ENCODE measurements around the gene MMP19. TPM values are rescaled to one million over a fixed set of nuclear protein-coding genes. Genes with fewer than 3 reads are reported as not detected.
A peak's percentile ranks its signal among the peaks of the same experiment; 100 is the strongest.

Gene MMP19
- total and polyA plus RNA-seq, 10 donors, result 7.9 to 100 (median 55.8) TPM

- intact Hi-C loops (cut with DNase I; ENCODE audit: low total_unique reads), result no loop called here
- H3K27me3 ChIP-seq (replicated peaks in 1 of 7), result no peaks in the 10 kb centered on the region
- 87 to 93% (median 91%) methylated on average over 4 of the region's 4 CpGs for WGBS, 5 donors
- peak overlapping the region in 4 of 8 donors; percentile 78 to 85 (median 82) for H3K27ac ChIP-seq
- no peak overlapping the region for H3K4me3 ChIP-seq
- no peak for DNase-seq
- no peaks in the 10 kb centered on the region for H3K9me3 ChIP-seq
- peaks cover 0 to 42% (median 8%) of the 10 kb centered on the region in 6 donors for H3K4me1 ChIP-seq
- peaks cover 0 to 13% (median 0%) of the 10 kb centered on the region in 6 donors for H3K36me3 ChIP-seq
- TF ChIP-seq POLR2AphosphoS5 (IDR thresholded peaks at IDR 0.05) (no peak), CTCF (IDR thresholded peaks at IDR 0.05 in 8 of 11, conservative IDR thresholded peaks at IDR 0.05 in 3 of 11) (no peak), POLR2A (IDR thresholded peaks at IDR 0.05) (no peak)
Measured at GRCh38 chr12:55843431-55843830, 695 bp upstream of the MMP19 start.

DNA sequence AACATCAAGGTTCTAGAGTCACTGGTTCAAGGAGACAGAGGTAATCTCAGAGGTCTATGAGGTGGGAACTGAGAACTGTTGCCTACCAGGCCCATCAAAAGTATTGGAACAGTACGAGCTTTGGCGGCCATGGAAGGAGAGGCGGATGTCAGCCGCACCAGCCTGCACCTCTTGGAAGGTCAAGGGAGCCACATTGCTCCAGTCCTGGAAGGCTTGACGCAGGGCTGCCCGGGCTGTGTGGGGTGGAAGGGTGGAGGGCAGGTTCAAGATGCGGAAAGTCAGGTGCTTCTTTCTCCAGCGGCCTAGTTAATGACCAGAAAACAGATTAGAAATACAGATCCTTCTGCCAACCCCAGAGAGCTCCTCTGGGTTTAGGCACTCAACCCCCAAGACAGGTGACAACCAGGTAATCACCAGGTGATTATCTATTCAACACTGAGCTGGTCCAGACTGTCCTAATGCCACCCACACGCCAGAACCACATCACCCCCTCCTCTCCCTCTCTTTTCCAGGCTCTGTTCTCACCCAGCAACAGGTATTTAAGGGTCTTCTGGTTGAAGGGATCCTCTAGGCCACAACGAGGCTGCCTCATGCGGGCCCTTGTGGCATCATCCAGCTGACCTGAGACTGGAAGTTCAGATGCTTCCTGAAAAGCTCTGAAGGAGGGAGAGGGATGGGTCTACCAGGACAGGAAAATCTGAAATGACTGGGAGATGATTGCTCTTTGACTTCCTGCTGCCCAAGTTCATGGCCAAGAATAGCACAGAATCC is 2.0 kb downstream of the MMP19 start:
- H3K27ac ChIP-seq, result peak overlapping the region in 3 of 8 donors; percentile 1 to 85 (median 78)

DNA sequence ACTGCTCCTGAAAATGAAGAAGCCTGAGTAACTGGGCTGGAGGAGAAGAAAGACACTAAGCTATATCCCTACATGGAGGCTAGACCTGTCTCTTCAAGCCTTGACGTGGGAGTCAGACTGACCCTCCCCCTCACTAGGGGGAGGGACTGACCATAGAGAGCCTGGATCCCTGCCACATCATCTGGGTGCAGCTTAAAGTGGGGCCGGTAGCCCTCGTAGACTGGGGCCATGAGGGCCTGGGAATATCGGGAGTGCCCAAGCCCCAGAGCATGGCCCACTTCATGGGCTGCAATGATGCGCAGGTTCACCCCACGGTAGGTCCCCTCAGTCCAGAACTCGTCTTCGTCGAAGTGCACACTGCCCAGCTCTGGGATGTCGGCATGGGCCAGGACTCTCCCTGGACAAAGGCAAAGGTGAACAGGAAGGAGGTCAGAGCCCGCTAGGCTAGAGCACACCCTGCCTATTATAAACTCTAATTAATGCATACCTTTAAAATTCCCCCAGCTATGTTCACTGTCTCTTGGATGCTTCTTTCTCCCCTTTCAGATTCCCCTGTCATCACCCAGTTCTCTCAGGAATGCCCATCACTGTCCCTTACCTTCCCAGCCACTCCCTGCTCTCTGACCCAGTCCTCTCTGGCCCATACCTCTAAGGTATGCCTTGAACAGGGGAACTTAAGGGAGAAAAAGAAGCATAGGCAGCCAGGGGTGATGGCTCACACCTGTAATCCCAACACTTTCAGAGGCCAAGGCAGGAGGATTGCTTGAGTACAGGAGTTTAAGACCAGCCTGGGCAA is 3.2 kb downstream of the MMP19 start:
- intact Hi-C loops (cut with DNase I; ENCODE audit: low total_unique reads), result no loop called here
- WGBS, 5 donors, result 80 to 91% (median 87%) methylated on average over 5 to 11 of the region's 11 CpGs

More for the DNA sequence above, 2.0 kb downstream of the MMP19 start:
- TF ChIP-seq CTCF (IDR thresholded peaks at IDR 0.05 in 8 of 11, conservative IDR thresholded peaks at IDR 0.05 in 3 of 11) (no peak), POLR2AphosphoS5 (IDR thresholded peaks at IDR 0.05) (no peak), POLR2A (IDR thresholded peaks at IDR 0.05) (no peak)
- Histone ChIP-seq H3K9me3 (no peaks in the 10 kb centered on the region), H3K4me1 (peaks cover 0 to 24% (median 0%) of the 10 kb centered on the region in 6 donors), H3K4me3 (peak overlapping the region in 2 of 8 donors; percentile 51 to 64), H3K36me3 (peaks cover 0 to 40% (median 0%) of the 10 kb centered on the region in 6 donors), H3K27me3 (replicated peaks in 1 of 7) (no peaks in the 10 kb centered on the region)
- no peak for DNase-seq
- 88 to 91% (median 89%) methylated on average over 9 to 11 of the region's 11 CpGs for WGBS, 5 donors
- intact Hi-C loops (cut with DNase I; ENCODE audit: low total_unique reads), result no loop called here

More for the DNA sequence above, 3.2 kb downstream of the MMP19 start:
- Histone ChIP-seq H3K27me3 (replicated peaks in 1 of 7) (no peaks in the 10 kb centered on the region), H3K27ac (no peak overlapping the region), H3K36me3 (peaks cover 0 to 52% (median 0%) of the 10 kb centered on the region in 6 donors), H3K4me1 (peaks cover 0 to 24% (median 0%) of the 10 kb centered on the region in 6 donors), H3K4me3 (no peak overlapping the region), H3K9me3 (no peaks in the 10 kb centered on the region)
- DNase-seq, result no peak
- TF ChIP-seq POLR2A (IDR thresholded peaks at IDR 0.05), result no peak
- TF ChIP-seq CTCF (IDR thresholded peaks at IDR 0.05 in 8 of 11, conservative IDR thresholded peaks at IDR 0.05 in 3 of 11), result no peak
- TF ChIP-seq POLR2AphosphoS5 (IDR thresholded peaks at IDR 0.05), result peak in 2 of 3 donors; percentile 25 to 37

All from spleen (tissue), 11 donors.